Stimulated activated CD8-positive, alpha-beta memory T cell treated with anti-CD3 and anti-CD28 coated beads, Interleukin-2, amount 100 ng/mL, for 48 hours (primary cell): Measurements from ENCODE around the gene PTPRF.

Experiments
- DNase-seq, 2 donors: peaks; one replicate each; pipeline ENCODE4 v3.0.0-alpha.2; 2020; ENCODE audit warnings: low read depth in 2 of 2

The PTPRF gene

DNA sequence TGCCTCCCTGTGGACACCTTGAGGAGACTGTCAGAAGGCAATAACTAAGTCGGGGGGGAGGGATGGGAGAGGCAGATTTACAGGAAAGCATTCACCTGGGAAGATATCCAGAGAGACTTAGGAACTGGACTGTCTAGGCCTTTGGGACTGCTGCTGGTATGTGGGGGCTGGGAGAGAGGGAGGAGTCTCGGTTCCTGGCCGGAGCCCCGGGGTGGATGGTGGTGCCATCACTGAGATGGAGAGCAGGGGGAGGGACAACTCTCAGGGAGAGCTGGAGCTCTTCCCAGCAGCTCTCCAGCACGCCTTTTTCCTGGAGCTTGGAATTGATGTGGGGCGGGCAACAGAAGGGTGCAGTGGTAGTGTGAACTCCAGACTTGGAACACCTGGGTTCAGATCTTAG lies 22.1 kb downstream of the PTPRF start:
- DNase-seq: no peak

DNA sequence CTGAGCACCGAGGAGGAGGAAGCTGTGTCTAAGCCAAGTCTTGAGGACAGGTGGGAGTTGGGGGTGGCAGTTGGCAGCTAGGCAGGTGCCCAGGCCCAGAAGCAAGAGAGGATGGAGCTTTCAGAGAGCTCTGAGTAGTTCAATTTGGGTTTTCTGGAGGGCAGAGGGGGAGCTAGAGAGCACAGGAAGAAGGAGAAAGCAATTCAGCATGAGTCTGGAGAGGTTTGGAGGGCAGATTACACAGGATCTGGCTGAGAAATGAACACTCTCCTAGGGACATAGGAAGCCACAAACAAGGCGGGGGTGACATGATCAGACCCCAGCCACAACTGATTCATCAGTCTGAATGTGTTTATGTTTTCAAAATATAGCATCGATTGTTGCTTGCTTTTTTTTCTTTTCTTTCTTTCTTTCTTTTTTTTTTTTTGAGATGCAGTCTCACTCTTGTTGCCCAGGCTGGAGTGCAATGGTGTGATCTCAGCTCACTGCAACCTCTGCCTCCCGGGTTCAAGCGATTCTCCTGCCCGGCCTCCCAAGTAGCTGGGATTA lies 23.8 kb downstream of the PTPRF start:
- no peak for DNase-seq

DNA sequence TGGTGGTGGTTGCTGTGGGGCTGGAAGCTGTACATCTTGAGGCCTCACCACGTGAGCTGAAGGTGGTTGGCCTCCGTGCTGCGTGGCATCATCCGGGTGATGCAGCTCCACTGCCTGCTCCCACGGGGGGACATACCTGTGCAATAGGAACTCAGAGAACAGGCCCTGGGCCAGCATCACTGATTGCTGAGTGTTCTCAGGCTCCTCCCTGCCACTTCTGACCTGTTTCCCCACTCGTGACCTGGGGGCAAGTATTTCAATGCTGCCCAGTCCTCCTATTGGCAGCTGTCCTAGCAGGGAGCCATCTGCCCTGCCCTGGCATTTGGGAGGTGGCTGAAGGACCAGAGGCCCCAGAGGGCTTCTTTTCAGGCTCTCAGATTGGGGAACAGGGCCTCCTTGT lies 26.1 kb downstream of the PTPRF start:
- no peak for DNase-seq

DNA sequence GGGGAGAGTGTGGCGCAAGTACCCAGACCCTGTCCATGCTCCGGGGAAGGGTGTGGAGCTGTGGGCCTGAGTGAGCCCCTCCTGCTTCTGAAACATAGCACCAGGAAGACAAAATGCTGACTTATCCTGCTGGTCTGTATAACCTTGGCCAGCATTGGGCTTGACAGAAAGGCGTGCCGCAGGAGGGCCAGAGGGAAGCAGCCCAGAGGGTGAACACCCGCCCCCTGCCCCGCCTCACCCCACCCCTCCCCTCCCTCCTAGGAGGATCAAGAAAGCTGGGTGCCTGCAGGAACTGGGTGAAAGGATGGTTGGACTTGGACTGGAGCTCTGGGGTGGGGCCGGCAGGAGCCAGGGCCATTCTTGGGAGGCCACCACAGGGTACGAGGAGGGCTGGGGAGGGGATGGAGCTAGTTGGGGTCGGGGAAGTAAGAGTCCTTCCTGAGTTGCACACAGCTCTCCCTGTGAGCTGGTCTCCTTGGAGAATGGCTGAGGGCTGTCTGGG lies 27.1 kb downstream of the PTPRF start:
- no peak for DNase-seq

DNA sequence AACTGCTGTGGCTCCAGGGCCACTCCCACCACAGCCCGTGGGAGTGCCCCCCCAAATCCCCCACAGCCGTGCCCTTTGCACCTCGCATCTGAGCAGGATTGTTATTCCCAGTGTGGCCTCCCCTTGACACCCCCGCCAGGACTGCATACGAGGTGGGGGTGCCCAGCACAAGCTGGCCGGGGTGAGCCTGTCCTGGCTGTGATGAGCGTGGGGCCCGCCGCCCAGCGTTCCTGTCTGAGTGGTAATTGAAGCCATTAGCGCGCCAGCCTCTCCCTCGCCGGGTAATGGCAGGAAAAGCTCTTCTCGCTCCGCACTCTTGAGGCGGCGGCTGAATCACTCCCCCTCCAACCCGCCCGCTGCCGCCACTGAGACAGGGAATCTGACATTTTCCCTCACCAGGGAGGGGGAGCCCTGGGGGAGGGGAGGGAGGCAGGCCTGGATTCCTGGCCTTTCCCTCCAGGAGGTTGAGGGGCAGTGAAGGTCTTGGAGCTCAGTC lies 27.7 kb downstream of the PTPRF start:
- no peak for DNase-seq

DNA sequence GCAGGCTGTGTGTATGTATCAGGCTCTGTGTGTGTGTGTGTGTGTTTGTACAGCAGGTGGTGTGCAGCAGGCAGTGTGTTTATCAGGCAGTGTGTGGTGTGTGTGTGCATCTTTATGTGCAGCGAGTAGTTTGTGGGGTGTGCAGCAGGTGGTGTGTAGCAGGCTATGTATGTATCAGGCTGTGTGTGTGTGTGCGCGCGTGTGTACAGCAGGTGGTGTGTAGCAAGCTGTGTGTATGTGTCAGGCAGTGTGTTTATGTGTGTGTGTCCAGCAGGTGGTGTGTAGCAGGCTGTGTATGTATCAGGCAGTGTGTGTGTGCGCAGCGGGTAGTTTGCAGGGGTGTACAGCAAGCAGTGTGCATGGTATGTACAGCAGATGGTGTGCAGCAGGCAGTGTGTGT lies 29.0 kb downstream of the PTPRF start:
- DNase-seq: no peak

DNA sequence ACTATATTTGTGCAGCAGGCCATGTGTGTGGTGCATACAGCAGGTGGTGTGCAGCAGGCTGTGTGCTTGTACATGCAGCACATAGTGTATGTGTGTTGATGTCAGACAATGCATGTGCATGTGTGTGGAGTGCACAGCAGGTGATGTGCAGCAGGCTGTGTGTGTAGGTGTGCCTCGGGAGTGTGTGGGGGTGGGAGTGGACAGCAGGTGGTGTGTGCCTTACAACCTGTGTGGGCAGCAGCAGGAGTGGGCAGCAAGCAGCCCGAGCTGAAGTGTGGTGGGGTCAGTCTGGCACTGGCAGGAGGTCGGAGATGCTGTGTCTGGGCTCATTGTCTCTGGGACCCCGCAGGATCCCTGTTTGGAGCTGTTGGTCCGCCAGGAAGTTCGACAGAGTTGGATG lies 29.6 kb downstream of the PTPRF start:
- no peak for DNase-seq

DNA sequence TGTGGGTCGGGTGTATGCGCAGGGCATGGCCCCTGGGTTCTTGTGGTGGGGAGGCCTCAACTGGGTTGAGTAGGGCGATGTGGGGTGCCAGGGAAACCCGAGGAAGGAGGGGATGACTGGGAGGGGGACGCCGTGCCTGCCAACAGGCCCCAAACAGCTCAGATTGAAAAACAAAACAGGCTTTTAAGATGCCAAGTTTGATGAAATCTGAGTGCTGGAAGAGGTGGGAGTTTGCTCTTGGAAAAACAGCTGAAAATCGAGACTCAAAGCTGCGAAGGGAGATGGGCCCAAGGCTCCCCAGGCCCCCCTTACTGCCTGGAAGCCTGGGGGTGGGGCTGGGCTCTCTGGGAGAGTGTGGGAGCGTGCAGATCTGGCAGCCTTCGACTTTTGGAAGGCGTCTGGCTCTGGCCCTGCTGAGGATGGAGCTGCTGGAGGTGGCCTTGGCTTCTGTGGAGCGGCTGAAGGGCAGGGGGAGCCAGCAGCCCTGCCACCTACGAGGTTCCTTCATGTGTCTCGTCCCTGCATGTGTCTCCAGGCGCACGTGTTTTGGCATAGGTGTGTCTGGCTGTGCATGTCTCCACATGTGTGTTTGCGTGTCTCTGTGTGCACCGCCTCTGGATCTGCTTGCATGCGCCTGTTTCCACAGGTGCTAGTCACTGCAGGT lies 33.3 kb downstream of the PTPRF start:
- no peak for DNase-seq

DNA sequence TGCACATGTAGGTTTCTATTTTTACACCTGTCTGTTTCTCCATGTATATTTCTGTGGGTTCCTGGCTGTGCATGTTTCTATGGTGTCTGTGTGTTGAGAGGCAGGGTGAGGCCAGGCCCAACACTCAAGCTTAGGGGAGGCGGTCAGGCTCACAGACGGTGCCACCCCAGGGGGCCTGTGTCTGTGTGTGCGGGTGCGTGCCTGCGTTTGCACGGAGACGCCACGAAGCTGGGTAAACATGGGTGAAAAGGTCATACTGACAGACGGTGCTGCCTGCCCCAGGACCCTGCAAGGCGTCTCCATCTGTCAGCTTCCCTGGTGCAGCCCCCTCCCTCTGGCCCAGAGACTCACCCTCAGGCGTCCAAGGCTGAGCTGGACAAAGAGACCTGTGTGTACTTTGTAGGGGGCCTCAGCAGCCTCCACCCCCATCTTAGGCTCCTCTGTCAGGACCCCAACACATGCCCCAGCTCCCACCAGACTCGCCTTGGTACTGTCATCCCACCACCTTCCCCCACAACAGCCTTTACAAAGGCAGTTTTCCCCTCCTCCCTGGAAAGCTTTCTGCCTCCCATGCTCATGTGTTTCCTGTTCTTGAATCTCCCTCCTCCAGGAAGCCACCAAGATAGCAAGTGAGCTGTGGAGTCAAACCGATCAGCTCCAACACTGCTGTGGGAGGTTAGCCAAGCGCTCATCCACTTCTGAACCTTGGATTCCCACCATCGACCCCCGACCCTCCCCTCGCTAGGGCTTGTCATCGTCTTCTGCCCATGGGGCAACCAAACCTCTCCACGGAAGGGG lies 34.1 kb downstream of the PTPRF start:
- no peak for DNase-seq

DNA sequence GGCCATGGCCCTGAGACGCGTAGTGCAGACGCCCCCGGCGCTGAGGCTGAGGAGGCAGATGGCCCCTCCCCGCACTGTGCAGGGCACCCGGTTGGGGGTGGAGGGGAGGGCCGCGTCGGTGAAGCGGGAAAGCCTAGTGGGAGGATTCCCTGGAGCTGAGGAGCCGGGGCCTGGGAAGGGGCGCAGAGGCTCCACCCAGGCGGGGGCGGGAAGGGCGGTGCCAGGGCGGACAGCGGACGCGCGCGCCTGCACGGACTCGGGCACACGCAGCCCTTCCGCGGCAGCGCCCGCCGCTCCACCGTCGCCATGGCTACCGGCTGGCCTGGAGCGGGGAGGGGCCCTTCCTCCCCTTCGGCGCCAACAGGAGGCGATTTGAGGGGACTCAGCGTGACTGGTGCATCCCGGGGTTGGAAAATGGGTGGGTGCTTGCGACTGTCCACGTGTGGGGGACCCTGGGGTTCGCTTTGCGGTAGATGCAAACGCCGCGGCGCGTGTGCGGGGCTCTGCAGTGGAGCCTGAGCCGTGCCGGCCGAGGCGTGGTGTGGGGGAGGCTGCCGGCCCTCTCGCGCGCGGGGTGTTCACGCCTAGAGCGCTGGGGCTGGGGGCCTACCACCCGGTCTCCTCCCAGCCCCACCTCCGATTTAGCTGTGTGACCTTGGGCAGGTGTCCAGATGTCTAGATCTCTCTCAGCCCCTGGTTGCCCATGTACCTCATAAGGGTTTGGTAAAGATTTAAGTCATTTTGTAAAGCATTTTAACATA lies 35.1 kb downstream of the PTPRF start:
- DNase-seq: peak; percentile 40 to 41

DNA sequence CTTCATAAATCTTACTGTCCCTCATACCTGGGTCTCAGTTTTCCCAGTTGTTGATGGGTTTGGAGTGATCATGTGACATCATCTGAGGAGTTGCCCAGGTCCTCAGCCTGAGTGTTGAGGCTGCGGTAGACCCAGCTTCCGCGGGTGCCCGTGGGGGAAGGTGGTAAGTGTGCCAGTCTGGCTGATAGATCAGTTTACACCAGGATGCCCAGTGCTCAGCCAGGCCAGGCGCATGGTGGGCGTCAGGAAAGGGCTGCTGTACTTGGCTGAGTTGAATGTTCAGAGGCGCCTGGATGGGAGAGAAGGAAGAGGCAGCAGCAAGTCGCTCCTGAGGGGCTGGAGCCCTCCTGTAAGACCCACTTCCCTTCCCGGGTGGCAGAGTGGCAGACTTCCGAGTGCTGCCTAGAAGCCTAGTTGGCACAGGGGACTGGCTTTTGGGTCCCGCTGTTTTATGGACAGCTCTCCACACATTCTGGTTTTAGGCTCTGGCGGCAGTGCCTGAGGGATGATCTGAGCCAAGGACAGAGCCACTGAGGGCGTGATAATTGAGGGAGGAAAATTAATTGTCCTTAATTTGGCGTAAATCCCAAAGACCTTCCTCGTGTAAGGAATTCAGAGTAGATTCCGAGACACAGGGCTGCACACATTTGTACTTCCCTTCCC lies 35.8 kb downstream of the PTPRF start:
- no peak for DNase-seq

DNA sequence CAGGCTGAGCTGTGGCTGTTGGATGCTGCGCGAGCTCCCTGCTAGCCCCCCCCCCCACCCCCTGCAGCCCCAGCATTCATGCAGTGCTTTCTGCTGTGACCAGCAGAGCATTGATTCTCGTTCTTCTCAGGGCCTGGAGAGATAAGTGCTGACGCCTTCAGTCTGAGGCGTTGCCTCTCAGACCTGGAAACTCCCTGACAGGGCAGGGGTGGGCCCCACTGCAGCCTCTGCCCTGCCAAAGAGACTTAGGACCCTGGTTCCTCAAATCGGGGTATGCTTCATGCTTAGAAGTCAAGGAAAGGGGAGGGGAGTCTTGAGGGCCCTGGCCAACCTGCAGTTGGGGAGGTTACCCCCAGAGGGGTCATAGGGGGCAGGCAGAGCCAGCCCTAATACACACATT lies 38.5 kb downstream of the PTPRF start:
- no peak for DNase-seq

DNA sequence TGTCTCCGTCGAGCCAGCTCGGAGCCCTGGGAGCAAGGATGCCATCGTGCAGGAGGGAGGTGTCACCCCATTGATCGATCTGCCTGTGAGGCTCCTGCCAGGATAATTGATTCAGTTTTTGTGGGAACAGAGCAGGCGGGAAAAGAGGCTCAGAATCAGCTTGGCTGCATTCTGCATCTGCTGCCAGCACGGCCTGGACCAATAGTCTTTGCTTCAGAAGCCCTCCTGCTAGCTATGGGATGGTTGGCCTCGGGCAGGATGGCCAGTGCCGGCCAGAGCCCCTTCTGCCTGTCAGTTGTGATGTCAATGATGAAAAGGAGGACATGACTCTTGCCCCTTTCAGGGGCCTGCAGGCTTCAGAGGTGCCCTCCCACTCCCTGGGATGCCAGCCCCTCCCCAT lies 39.6 kb downstream of the PTPRF start:
- DNase-seq: no peak

DNA sequence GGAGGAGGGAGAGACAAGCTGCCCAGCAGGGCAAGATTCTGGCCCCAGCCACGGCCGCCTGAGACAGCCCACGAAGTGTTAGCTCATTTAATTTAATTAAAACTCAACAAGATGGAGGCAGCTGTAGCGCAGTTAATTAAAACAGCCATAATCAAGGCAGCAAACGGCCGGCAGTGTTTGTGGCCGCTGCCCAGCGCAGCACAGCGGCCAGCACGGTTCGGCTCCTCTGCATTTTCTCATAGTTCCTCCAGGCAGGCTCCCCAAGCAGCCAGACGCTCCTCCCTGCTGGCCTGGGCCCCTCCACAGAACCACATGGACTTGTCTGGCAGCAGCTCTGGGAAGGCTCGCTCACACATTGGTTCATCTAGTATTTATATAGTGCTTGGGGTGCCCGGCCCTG lies 40.0 kb downstream of the PTPRF start:
- DNase-seq: no peak

DNA sequence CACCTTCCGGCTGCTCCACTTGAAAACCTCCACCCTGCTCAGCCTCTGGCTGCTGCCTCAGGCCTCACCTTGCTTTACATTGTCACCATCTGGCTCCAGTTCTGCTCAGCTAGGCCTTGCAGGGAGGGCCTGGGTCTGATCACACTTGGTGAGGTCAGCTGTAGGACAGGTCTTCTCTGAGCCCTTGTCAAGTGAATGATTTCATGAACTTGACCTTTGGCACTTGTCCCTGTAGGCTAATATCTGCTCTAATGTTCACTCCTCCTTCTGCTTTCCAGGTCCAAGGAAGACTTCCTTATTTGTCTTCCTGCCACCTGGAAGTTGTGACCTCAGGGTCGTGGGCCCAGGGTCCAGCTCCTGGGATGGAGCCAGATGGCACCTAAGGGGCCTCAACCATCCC lies 41.4 kb downstream of the PTPRF start:
- DNase-seq: no peak

DNA sequence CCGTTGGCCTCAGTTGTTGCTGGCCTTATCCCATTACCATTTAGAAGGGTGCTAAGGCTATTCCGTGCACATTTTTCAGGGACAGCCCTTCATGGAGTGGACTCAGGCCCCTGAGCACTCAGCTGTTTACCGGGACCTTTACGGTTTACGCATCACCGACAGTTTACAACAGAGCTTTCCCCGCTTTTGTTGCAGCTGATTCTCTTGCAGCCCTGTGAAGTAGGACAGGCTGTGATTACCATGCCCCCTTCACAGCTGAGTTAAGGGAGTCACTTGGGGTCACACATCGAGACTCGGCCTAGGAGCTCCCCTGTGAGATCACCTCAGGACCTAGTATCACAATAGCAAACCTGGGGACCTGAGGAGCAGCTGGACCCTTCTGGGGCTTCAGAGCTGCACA lies 41.9 kb downstream of the PTPRF start:
- DNase-seq: no peak

DNA sequence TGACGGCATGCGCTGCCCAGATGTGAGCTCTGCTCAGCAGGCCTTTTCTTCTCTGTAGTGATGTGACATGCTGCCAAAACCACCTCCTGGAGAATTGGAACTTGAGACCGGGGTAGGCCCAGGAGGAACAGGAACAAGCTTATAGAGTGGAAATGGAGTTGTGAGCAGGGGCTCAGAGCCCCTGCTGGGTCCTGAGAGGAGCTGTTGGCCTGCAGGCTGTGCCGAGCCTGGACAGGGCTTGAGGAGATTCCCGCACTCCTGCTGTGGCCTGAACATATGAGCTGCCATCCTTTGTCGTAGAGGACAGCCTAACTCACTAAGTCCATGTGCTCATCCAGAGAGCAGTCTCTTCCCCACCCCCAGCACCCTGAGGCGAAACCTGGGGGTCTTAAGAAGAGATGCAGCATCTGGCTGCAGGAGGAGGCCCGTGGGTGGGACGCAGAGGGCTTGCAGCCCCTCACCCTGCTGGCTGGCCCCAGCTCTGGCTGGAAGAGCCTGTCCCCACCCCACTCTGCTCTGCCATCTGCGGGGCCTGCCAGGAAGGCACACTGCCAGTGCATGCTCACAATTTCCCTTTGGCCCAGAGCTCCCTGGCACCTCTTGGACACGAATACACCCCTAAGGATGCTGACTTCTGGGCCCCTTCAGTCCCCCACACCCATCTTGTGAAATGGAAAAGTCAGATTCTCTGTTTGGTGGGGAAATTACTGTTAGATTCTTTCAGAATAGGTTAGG lies 42.5 kb downstream of the PTPRF start:
- no peak for DNase-seq

DNA sequence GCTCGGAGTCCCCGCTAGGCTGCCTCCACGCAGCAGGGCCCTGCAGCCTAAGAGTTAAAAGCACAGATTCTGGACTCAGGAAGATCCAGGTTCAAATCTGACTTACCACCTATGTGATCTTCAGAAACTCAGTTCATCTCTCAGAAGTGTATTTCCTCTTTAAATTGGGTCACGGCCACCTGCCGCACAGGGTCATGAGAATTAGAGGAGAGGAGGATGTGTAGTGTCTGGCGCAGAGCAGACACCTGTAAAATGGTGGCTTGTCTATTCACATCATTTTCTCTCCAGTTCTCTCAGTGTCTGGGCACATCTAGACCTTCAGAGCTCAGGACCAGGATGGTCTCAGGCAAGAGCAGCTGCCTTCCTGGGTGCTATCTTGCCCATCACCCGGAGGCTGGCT lies 45.8 kb downstream of the PTPRF start:
- DNase-seq: no peak

DNA sequence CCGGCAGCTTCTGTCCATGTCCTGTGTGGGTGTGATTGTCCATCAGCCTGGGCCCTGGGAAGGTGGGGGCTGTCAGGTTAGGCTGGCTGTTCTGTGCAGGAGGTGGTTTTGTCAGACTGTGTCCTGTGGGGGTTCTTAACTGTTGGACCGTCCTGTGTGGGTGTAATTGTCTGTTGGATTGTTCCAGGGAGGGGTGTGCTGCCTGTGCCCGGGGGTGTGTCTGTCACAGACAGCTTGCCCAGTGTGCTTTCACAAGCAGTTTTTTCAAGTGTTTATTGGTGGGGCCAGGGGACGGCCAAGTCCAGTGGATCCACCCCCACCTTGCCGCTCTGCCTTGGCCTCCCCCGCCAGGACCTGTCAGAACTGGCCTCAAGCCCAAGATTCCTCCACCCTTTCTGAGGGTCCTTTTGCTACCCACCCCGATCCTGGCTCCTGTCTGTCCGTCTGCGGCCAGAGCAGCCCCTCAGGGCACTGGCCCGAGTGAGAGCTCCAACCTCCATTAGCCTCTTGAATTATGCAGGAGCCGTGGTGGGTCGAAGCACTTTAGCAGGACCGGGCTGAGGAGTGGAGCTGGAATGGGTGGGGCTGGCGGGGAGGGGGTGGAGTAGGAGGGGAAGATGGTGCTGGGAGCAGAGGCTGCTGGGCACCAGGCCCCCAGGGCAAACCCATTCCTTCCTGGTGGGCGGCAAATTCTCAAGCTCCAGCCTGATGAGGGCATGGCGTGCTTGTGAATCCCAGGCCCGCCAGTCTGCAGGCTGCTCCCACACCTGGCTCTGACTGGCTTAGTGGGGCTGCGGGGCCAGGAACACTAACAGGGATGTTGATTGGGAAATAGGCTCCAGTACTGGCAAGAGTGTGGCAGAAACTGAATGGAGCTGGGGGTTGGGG lies 47.2 kb downstream of the PTPRF start:
- no peak for DNase-seq

DNA sequence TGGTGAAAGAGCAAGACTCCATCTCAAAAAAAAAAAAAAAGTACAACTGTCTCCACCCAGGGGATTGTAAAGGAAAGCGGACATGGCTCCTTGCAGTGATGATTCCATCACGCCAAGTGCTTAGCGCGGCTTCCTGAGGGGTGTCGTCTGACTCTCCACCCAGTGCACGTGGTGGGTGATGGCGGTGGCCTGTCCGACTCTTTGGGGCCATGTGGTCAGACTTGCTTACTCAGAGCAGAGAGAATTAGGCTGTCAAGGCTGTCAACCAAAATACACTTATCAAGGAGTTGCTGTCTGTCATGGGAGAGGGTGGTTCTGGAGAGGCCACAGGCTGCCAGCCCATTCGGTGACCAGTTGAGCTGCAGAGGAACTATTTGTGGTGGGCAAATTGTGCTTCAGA lies 49.4 kb downstream of the PTPRF start:
- DNase-seq: no peak
